Activated CD8-positive, alpha-beta T cell treated with anti-CD3 and anti-CD28 coated beads for 36 hours (primary cell): Measurements from ENCODE around the gene TTR. TPM values are rescaled to one million over a fixed set of nuclear protein-coding genes. Genes with fewer than 3 reads are reported as not detected.

ENCODE experiments used
- ATAC-seq: fragments of 200-7000 bp; cut with Tn5 transposase; one replicate; pipeline ENCODE4 v1.10.0; 2021; ENCODE audit warnings: mild to moderate bottlenecking, moderate library complexity
- CTCF ChIA-PET: fragments of 350-600 bp; sonication (Branson Sonifier 250); formaldehyde crosslinking; loops from one replicate; lab custom pipeline; 2021; ENCODE audit warnings: antibody characterized with exemption; lab: Charles Lee
- POLR2A ChIA-PET: fragments of 350-600 bp; sonication (Branson Sonifier 250); formaldehyde crosslinking; loops from one replicate; lab custom pipeline; 2021; ENCODE audit warnings: antibody characterized with exemption; lab: Charles Lee
- DNase-seq: peaks from one replicate; pipeline ENCODE4 v3.0.0-alpha.2; 2020
- H3K27ac Mint-ChIP-seq: one replicate; pipeline ENCODE4 v1.8.0; 2021; ENCODE audit warnings: mild to moderate bottlenecking, mixed read lengths
- H3K27me3 Mint-ChIP-seq: one replicate; pipeline ENCODE4 v1.8.0; 2021; ENCODE audit warnings: mixed read lengths
- H3K36me3 Mint-ChIP-seq: one replicate; pipeline ENCODE4 v1.8.0; 2021; ENCODE audit warnings: low read depth, mixed read lengths
- H3K4me1 Mint-ChIP-seq: one replicate; pipeline ENCODE4 v1.8.0; 2021; ENCODE audit warnings: low read depth, mixed read lengths
- H3K4me3 Mint-ChIP-seq: one replicate; pipeline ENCODE4 v1.8.0; 2021; ENCODE audit warnings: mild to moderate bottlenecking, moderate library complexity, mixed read lengths
- H3K9me3 Mint-ChIP-seq: one replicate; pipeline ENCODE4 v1.8.0; 2021; ENCODE audit warnings: mixed read lengths
- CTCF ChIP-seq: fragments of 200-600 bp; IDR thresholded peaks from one replicate; pipeline ENCODE4 v1.8.0; 2022; ENCODE audit warnings: antibody characterized with exemption, mild to moderate bottlenecking
- intact Hi-C: fragments of 100-400 bp; cut with micrococcal nuclease; formaldehyde crosslinking; loops from one replicate; pipeline ENCODE4 v1.10.0; 2022
- total RNA-seq, 2 experiments: library from RNA; stranded (reverse); gene quantifications; one replicate each; pipeline ENCODE4 v1.2.3, GENCODE V29; 2021

Gene TTR
- total RNA-seq, 2 experiments from 2014 or later: not detected

- H3K36me3 Mint-ChIP-seq: no peaks in the 10 kb centered on the region
- H3K27me3 Mint-ChIP-seq: no peaks in the 10 kb centered on the region
- H3K9me3 Mint-ChIP-seq: no peaks in the 10 kb centered on the region
- no peak overlapping the region for H3K27ac Mint-ChIP-seq
- no peaks in the 10 kb centered on the region for H3K4me1 Mint-ChIP-seq
- ATAC-seq (no peak), DNase-seq (no peak)
- POLR2A ChIA-PET: no interaction called here
- intact Hi-C loops: no loop called here
- CTCF ChIA-PET: no interaction called here
- no peak overlapping the region for H3K4me3 Mint-ChIP-seq
- no peak for TF ChIP-seq CTCF
Observed at GRCh38 chr18:31583185-31583854, 8.4 kb upstream of the TTR start.

- intact Hi-C loops: no loop called here
- POLR2A ChIA-PET: interaction anchor here (0.6 kb wide), 1 partner anchor 226 kb away, joined by 4 read pairs; no protein-coding TSS in a partner anchor
- H3K4me3 Mint-ChIP-seq: no peak overlapping the region
- no peak for TF ChIP-seq CTCF
- ATAC-seq (no peak), DNase-seq (no peak)
- no peak overlapping the region for H3K27ac Mint-ChIP-seq
- no peaks in the 10 kb centered on the region for H3K9me3 Mint-ChIP-seq
- no peaks in the 10 kb centered on the region for H3K36me3 Mint-ChIP-seq
- CTCF ChIA-PET: interaction anchor here (1.3 kb wide), 1 partner anchor 30 kb away, joined by 4 read pairs; no protein-coding TSS in a partner anchor
- peaks cover 1% of the 10 kb centered on the region for H3K27me3 Mint-ChIP-seq
- H3K4me1 Mint-ChIP-seq: no peaks in the 10 kb centered on the region
Observed at GRCh38 chr18:31585991-31586390, 5.7 kb upstream of the TTR start.

DNA sequence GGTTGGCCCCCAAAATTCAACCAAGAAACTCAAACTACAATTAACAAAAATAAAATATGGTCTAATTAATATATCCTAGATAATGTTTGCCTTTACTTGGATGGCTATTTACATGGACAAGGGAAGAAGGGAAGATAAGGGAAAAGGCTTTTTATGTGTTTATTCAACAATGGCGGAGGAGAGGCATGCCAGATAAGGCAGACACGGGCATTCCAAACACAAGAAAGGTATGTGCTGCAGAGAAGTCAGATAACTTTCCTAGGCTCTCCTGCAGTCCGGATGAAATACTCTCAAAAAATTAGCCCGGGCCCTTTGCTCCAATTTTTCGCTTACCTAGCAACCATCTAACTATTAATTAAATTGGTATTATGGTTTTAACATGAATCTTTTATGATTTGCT is 5.1 kb upstream of the TTR start:
- DNase-seq (no peak), ATAC-seq (no peak)
- Mint-ChIP-seq H3K9me3 (no peaks in the 10 kb centered on the region), H3K27me3 (peaks cover 1% of the 10 kb centered on the region), H3K4me3 (no peak overlapping the region), H3K36me3 (no peaks in the 10 kb centered on the region), H3K4me1 (no peaks in the 10 kb centered on the region), H3K27ac (no peak overlapping the region)
- POLR2A ChIA-PET: no interaction called here
- intact Hi-C loops: no loop called here
- CTCF ChIA-PET: no interaction called here
- TF ChIP-seq CTCF: no peak

- ATAC-seq: no peak
- Mint-ChIP-seq H3K9me3 (no peaks in the 10 kb centered on the region), H3K4me3 (no peak overlapping the region), H3K27ac (no peak overlapping the region), H3K4me1 (no peaks in the 10 kb centered on the region), H3K36me3 (no peaks in the 10 kb centered on the region), H3K27me3 (peaks cover 1% of the 10 kb centered on the region)
- intact Hi-C loops: no loop called here
- TF ChIP-seq CTCF: no peak
- ChIA-PET CTCF (interaction anchor here (0.7 kb wide), 1 partner anchor 31 kb away, joined by 4 read pairs; no protein-coding TSS in a partner anchor), POLR2A (no interaction called here)
- no peak for DNase-seq
Observed at GRCh38 chr18:31587529-31587928, 4.1 kb upstream of the TTR start.

DNA sequence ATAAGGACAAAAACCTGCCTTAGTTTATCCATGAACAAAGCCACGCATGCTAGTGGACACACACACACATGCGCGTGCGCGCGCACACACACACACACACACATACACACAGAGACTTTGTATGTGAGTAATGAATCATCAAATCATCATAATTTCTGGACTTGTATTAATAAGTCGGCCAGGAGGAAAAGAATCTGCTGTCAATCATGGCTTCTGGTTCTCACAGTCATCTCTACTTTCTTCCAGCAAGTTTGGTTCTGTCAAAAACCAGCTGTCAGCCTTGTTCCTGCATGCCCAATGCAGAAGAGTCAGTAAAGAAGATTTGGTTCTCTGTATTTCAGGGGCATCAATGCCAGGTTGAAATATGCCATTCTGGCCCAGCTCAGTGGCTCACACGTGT is 1.1 kb upstream of the TTR start:
- Mint-ChIP-seq H3K27ac (no peak overlapping the region), H3K27me3 (peaks cover 1% of the 10 kb centered on the region), H3K4me1 (no peaks in the 10 kb centered on the region), H3K4me3 (no peak overlapping the region), H3K9me3 (no peaks in the 10 kb centered on the region), H3K36me3 (no peaks in the 10 kb centered on the region)
- ATAC-seq: no peak
- no peak for TF ChIP-seq CTCF
- intact Hi-C loops: no loop called here
- POLR2A ChIA-PET: interaction anchor here (1.1 kb wide), 1 partner anchor 38 kb away, joined by 3 read pairs; no protein-coding TSS in a partner anchor
- no peak for DNase-seq
- CTCF ChIA-PET: no interaction called here
